Pancreas (tissue), 10 donors: ENCODE data around the gene GUCA2B. TPM values are rescaled to one million over a fixed set of nuclear protein-coding genes. Genes with fewer than 3 reads are reported as not detected.

ENCODE experiments used
- ATAC-seq, 4 donors: fragments of 200-7000 bp; cut with Tn5 transposase; one replicate each; pipeline versions ENCODE4 v1.8.0 to v1.9.1; 2020; ENCODE audit warnings: mild to moderate bottlenecking in 4 of 4, moderate library complexity in 4 of 4
- DNase-seq, 6 donors: peaks; one replicate each; pipeline ENCODE4 v3.0.0-alpha.2; 2020
- FAIRE-seq: peaks from 2 replicates; lab custom pipeline; 2012; peaks lifted over from hg19 to GRCh38; lab: Jason Lieb, UNC
- H3K27ac ChIP-seq, 4 donors: fragments of 200-600 bp; sonication (generic); 1 replicate in 3 of 4; 2 replicates in 1 of 4; pipeline versions ENCODE4 v1.5.0 to v1.8.0; 2020
- H3K27me3 ChIP-seq, 4 donors: fragments of 200-600 bp; one replicate each; pipeline ENCODE4 v1.8.0; 2021
- H3K36me3 ChIP-seq, 3 donors: fragments of 200-600 bp; sonication (generic) in 1 of 3; one replicate each; pipeline versions ENCODE4 v1.5.0 to v1.8.0; 2020 to 2021
- H3K4me1 ChIP-seq, 3 donors: fragments of 200-600 bp; one replicate each; pipeline ENCODE4 v1.8.0; 2021
- H3K4me3 ChIP-seq, 4 donors: fragments of 200-600 bp; sonication (generic) in 2 of 4; one replicate each; pipeline versions ENCODE4 v1.5.0 to v1.8.0; 2020 to 2021
- H3K9me3 ChIP-seq, 4 donors: fragments of 200-600 bp; one replicate each; pipeline ENCODE4 v1.8.0; 2021
- WGBS, 2 donors: extraction: QIAGEN DNeasy Blood & Tissue Kit; methylation state at CpG; one replicate each; pipeline ENCODE4 v1.1.7; 2013; 5-methylcytosine and 5-hydroxymethylcytosine counted together
- intact Hi-C, 3 donors: fragments of 100-400 bp; cut with DNase I; formaldehyde crosslinking; loops; one replicate each; pipeline versions ENCODE4 v1.11.1 to v1.14.2; 2022
- polyA plus RNA-seq, 2 donors: library from polyadenylated mRNA; stranded (reverse); fragments of 200-250 nt; gene quantifications; one replicate each; pipeline ENCODE4 v1.2.3, GENCODE V29; 2013
- total RNA-seq, 6 donors: library from RNA; stranded (reverse); fragmentation: NEBNext Ultra II Directional in 4 of 6; extraction: Animal tissue kit (Norgen Biotek cat#: 25700) in 4 of 6; gene quantifications; one replicate each; pipeline versions ENCODE4 v1.2.1 to v1.2.4, GENCODE V29; 2021 to 2023
- TF ChIP-seq, protein P1 (sequence below), 4 donors: fragments of 200-600 bp; sonication (generic) in 3 of 4; IDR thresholded peaks; one replicate each; pipeline versions ENCODE4 v1.5.0 to v1.8.0; 2021; ENCODE audit warnings: antibody characterized with exemption in 4 of 4
- donor health status: healthy with polysubstance abuse.
- donor health status: DM: no; HTN: no; CAD: no; lungs with moderate emphysema.
- donor health status: DM: no; HTN: no; CAD: no.
- donor health status: control.
- donor health status: control.
- donor health status: Bipolar disorder and iron deficiency.
- donor health status: DM: yes; HTN: yes; CAD: no.
- donor health status: DM: no; HTN: no; CAD: no.
- donor health status: DM: no; HTN: no; CAD: no.
- donor health status: DM: yes; HTN: yes; CAD: no.

Gene GUCA2B
- total and polyA plus RNA-seq, 8 donors = 0.37 to 1.4 (median 0.68) TPM; not detected in 3

DNA sequence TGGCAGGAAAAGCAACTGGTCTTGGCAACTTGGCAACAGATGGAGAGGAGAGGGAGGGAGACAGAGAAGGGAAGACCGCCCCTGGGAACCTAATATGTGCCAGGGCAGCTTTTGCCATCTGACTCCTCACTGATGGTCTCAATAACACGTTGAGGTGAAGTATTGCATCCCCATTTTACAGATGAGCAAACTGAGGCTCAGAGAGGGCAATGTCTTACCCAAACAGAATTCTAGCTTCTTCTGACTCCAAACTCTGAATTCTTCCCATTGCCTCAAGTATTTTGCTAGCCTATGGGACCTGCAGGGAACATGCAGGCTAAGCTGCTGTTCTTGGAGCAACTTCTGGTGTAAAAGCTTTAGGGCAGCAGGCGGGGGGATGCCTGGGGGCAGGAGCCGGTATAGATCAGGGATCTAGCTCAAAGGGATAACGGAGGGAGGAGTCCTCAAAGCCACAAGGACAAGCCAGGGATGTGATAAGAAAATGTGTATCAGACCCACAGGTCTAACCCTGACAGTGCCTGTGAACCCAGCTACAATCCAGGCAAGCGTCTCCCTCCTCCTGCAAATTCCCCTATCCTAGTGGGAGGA, 18.6 kb downstream of the GUCA2B start:
- Histone ChIP-seq H3K4me3 (no peak overlapping the region), H3K9me3 (no peaks in the 10 kb centered on the region), H3K27ac (peak overlapping the region in 2 of 4 donors; percentile 57 to 63), H3K36me3 (no peaks in the 10 kb centered on the region), H3K4me1 (peaks cover 15 to 22% (median 21%) of the 10 kb centered on the region in 3 donors), H3K27me3 (no peaks in the 10 kb centered on the region)
- 59 to 66% methylated on average over 6 of the region's 6 CpGs for WGBS, 2 donors
- TF ChIP-seq, protein P1, sequence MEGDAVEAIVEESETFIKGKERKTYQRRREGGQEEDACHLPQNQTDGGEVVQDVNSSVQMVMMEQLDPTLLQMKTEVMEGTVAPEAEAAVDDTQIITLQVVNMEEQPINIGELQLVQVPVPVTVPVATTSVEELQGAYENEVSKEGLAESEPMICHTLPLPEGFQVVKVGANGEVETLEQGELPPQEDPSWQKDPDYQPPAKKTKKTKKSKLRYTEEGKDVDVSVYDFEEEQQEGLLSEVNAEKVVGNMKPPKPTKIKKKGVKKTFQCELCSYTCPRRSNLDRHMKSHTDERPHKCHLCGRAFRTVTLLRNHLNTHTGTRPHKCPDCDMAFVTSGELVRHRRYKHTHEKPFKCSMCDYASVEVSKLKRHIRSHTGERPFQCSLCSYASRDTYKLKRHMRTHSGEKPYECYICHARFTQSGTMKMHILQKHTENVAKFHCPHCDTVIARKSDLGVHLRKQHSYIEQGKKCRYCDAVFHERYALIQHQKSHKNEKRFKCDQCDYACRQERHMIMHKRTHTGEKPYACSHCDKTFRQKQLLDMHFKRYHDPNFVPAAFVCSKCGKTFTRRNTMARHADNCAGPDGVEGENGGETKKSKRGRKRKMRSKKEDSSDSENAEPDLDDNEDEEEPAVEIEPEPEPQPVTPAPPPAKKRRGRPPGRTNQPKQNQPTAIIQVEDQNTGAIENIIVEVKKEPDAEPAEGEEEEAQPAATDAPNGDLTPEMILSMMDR (IDR thresholded peaks at IDR 0.05) = no peak
- intact Hi-C loops = loop anchor here in 1 of 3 donors (10.0 kb wide), 1 partner anchor 163 kb away; the partner anchor contains the start of gene FOXJ3
- ATAC-seq (peak in 2 of 4 donors; percentile 4 to 18), DNase-seq (no peak), FAIRE-seq (no peak)

DNA sequence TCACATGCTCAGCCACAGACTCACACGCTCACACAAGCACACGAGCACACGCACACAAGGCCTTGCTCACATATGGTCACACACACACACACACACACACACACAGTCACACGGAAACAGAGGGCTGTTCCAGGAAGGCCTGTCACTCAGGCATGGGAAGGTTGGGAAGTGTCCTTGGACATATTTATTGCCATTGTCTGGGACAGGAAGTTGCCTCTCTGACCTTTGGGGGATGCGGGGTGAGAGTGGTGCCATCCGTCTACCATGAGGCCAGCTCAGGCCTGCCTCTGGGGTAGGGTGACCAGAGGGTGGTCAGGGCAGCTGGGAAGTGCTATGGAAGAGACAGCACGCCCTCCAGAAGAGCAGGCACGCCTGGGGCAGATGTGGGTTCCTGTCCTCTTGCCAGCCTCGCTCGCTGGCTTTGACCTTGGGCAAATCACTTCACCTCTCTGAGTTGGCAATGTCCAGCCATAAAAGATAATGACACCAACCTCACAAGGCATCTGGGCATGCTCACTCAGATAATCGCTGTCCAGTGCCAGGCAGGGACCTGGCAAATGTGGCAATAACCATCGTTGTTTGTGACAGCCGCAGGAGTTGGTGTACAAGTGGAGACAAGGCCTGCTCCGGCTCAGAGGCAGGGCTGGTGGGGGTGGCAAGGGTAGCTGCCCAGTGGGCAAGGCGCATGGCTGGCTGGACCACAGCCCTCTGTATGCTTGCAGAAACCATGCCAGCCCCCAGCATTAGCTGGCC, 19.3 kb downstream of the GUCA2B start:
- no peaks in the 10 kb centered on the region for H3K36me3 ChIP-seq
- 17 to 21% methylated on average over 15 of the region's 15 CpGs for WGBS, 2 donors
- H3K4me1 ChIP-seq = peaks cover 15 to 22% (median 21%) of the 10 kb centered on the region in 3 donors
- H3K4me3 ChIP-seq = no peak overlapping the region
- intact Hi-C loops = loop anchor here in 1 of 3 donors (10.0 kb wide), 1 partner anchor 162 kb away; the partner anchor contains the start of gene FOXJ3
- TF ChIP-seq, protein P1 (IDR thresholded peaks at IDR 0.05) = no peak
- DNase-seq = peak in 5 of 6 donors; percentile 55 to 83 (median 61)
- no peaks in the 10 kb centered on the region for H3K9me3 ChIP-seq
- H3K27me3 ChIP-seq = no peaks in the 10 kb centered on the region
- peak; percentile 72 to 78 (median 75) for ATAC-seq
- FAIRE-seq = no peak
- peak overlapping the region in 3 of 4 donors; percentile 57 to 63 (median 57) for H3K27ac ChIP-seq

DNA sequence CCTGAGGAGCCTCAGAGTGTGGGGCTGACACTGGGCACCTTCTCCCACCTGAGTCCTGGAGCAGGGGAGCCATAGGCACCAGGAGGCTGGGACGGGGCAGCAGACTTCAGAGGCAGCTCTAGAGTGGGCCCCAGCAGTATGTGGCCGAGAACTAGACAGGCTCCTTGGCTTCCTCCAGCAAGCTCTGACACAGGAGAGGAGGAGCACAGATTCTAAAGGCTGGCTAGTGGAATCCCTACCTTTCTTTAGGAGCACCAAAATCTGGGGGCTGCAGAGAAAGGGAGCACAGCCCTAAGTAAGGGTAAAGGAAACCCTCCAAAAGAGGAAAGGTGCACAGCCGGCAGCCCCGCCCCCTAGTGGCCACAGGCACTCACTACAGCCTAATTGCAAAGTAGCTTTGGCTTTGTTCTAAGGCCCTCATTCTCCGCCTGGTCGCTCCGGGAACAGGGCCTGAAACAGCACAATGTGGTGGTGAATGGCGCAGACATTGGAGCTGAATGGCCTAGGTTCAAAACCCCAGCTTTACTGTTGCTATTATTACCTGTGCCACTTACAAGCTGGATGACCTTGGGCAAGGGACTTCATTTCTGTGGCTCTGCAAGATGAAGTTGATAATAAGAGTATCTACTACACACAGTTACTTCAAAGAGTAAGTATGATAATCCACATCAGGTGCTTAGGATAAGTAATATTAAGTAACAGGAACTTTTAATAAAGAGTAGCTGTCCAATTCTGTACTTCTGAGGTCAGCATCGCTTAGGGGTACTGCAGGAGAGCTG, 20.1 kb downstream of the GUCA2B start:
- TF ChIP-seq, protein P1 (IDR thresholded peaks at IDR 0.05) = peak; percentile 88 to 97 (median 92)
- no peak for FAIRE-seq
- Histone ChIP-seq H3K4me1 (peaks cover 15 to 27% (median 21%) of the 10 kb centered on the region in 3 donors), H3K27ac (peak overlapping the region in 3 of 4 donors; percentile 57 to 63 (median 57)), H3K9me3 (no peaks in the 10 kb centered on the region), H3K4me3 (no peak overlapping the region), H3K27me3 (no peaks in the 10 kb centered on the region), H3K36me3 (no peaks in the 10 kb centered on the region)
- ATAC-seq = peak; percentile 65 to 83 (median 80)
- WGBS, 2 donors = 34 to 38% methylated on average over 9 of the region's 9 CpGs
- peak in 5 of 6 donors; percentile 40 to 85 (median 69) for DNase-seq
- intact Hi-C loops = loop anchor here in 1 of 3 donors (10.0 kb wide), 1 partner anchor 161 kb away; the partner anchor contains the start of gene FOXJ3

DNA sequence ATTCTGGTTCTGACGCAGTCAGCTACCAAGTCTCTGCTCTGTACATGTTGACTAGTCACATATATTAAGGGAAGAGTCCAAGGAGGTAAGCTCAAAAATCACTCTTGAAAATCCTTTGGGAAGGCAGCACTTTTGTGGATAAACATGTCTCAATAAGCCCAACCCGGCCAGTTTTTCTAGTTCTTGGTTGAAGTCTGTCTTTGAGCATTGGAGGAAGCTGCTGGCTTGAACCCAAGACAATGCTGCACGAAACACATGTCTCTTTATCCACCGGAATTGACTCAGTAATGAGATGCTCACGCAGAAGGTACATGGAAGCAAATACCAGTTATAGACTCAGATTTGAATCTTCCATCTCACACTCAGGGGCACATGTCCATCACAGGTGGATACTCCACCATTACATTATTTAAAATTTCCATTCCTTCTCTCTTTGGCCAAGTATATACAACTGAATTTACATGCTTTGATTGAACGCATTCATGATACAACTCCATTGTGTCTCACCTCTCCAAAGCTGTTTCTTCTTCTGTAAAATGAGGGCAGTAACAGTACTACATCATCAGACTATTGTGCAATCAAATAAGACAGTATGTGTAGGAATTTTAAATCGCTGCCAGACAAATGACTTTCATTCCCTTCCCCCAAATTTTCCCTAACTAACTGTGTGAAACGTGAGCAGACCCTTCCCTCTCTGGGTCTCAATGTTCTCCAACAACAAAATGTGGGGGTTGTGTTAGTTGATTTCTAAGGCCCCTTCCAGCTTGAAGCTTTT, 20.9 kb downstream of the GUCA2B start:
- intact Hi-C loops = loop anchor here in 1 of 3 donors (10.0 kb wide), 1 partner anchor 161 kb away; the partner anchor contains the start of gene FOXJ3
- ATAC-seq (no peak), DNase-seq (no peak), FAIRE-seq (no peak)
- Histone ChIP-seq H3K4me3 (no peak overlapping the region), H3K36me3 (peaks cover 0 to 2% (median 0%) of the 10 kb centered on the region in 3 donors), H3K27ac (no peak overlapping the region), H3K4me1 (peaks cover 15 to 27% (median 21%) of the 10 kb centered on the region in 3 donors), H3K9me3 (no peaks in the 10 kb centered on the region), H3K27me3 (no peaks in the 10 kb centered on the region)
- TF ChIP-seq, protein P1 (IDR thresholded peaks at IDR 0.05) = no peak
- WGBS, 2 donors = 68% methylated on average over 8 of the region's 8 CpGs
